Ramos (cell line): Measurements from ENCODE around the gene RABGAP1L.
"Not testable (repeated sequence)": the region's sequence is repeated elsewhere in the genome, so short reads cannot be mapped to it uniquely, and the experiment has no call there.

Experiments used
- in situ Hi-C: fragments of 300-500 bp; cut with MboI; formaldehyde crosslinking; loops from one replicate; pipeline ENCODE4 v1.14.3; 2022; ENCODE audit warnings: low sequenced_read_pairs; ENCODE audit not compliant: unreplicated experiment

The RABGAP1L gene

DNA sequence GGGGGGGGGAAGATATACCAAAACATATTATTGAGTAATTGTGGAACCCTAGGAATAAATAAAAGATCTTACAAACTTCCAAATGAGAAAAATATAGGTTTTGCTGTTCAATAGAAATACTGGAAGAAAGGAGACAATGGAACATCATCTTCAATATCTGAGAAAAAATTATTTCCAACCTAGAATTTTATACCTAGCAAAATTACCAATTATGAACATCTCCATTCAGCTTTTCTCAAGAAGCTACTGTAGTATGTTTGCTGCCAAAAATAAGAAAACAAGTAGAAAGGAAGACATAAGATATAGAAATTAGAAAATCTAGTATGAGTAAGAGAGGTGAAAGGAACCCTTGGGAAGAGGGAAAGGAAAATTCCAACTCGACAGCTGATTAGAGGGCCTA is 372.4 kb downstream of the RABGAP1L start:
- in situ Hi-C loops, result no loop called here

DNA sequence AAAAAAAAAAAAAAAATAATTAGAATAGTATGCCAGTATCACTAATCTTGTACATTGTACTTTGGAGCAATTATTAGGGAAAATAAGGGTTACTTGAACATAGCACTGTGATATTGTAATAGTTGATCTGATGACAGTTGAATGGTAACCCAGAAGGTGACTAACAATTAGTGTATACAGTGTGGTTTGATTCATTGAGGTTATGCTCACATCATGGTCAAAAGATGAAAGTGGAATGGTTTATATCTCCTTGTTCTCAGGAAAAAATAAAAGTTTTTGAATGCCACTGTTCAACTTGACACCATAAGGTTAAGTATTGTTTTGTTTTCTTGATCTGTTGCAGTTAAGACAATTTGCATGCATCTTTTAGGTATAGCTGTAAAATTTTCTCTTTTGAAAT is 375.5 kb downstream of the RABGAP1L start:
- in situ Hi-C loops, result no loop called here

DNA sequence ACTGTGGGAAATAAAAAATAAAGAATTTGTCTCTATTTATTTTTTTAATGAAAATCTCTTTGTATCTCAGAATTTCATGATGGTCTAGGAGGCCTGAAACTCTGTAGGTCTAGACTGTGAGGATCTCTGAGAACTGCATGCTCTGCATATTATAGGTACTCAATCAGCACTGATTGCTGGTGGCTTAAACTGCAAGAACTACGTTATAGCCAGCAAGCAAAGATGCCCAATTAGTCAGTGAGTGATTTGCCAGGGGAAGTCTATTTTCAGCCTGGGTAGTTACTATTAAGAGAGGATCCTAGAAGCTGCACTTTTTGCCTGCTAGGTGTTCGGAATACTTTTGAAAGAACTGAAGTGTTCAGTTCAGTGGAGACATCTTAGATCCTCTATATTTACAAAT is 375.9 kb downstream of the RABGAP1L start:
- in situ Hi-C loops, result no loop called here

- in situ Hi-C loops, result not testable (repeated sequence)
Measured at GRCh38 chr1:174543421-174543820, 384.1 kb downstream of the RABGAP1L start.

DNA sequence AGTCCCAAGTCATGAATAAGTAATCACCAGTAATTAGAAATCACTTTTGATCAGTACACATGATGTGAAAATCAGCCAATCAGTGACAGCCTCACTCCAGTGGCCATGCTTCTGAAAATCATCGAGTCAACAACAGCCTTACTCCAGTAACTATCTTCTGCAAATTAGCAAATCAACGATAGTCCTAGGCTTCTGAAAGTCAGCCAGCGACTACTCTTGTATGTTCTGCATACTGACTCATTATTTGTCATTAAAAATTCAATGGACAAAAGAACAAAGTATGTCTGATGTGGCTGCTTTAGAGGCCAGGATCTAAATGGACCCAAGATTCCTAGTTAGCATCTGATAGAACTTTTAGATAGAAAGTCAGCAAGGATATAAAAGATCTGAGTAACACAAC is 391.0 kb downstream of the RABGAP1L start:
- in situ Hi-C loops, result no loop called here

DNA sequence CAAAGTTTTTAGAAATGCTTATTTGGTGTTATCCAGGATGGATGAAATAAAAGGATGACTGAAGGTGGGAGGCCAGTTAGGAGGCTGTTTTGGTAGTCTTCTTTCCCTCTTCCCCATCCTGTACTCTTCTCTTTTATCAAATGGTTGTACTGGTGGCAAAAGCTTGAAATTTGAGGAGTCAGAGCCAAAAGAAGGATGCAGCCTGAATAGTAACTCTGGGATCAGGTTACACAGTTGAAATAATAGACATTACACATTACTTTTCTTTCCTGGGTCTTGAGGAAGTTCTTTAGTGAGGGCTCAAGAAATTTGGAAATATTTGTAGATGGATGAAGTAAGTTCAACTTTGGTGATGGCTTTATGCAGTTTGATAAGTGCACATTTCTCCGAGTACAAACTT is 397.1 kb downstream of the RABGAP1L start:
- in situ Hi-C loops, result no loop called here

DNA sequence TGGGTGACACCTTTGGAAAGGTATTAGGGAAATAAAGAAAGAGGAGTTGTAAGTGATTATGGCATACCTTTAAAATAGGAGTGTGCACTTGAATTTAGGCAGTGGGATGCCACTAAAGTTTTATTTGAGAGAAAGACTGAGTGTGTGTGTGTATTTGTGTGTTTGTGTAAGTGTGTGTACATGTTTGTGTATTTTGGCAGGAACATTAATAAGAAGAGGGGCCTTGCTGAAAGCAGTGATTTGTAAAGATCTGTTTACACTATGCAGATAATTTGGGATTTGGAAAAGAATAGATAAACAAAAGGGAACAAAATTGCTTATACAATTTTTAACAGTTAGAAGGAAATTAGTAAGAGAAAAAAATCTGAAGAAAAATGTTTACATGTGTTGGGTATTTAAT is 409.2 kb downstream of the RABGAP1L start:
- in situ Hi-C loops, result no loop called here

- in situ Hi-C loops, result no loop called here
Measured at GRCh38 chr1:174569240-174569639, 409.9 kb downstream of the RABGAP1L start.

DNA sequence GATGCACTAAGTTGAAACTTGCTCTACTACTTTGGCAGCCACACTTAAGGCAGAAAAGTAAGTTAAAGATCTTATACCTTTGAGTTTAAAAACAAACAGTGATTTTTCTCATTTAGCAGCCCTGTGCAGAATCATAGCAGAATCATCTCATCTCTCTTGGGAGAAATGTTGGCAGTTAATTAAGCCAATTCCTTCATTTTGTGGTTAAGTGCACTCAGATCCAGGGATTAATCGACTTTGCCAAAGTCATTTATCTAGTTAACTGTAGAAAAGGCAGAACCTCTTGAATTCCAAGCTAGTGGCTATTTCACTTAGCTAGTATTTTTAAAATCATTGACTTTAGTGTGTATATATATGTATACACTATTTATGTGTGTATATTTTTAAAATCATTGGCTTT is 413.5 kb downstream of the RABGAP1L start:
- in situ Hi-C loops, result no loop called here

DNA sequence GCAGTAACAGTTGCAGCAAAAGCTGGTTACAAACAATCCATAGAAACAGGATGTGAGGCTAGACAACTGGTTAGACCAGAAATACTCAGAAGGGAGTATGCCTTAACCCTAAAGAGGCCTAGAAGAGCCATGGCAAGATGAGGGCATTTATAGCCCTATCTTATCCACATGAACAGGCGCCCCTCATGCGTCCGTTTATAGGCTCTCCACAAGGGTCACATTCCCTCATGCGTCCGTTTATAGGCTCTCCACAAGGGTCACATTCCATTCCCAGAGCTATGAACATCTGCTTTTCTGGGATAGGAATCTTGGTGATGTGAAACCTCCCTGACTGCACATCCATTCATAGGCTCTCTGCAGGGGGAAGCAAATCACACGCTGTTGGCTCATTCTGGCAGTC is 416.8 kb downstream of the RABGAP1L start:
- in situ Hi-C loops, result not testable (repeated sequence)

- in situ Hi-C loops, result no loop called here
Measured at GRCh38 chr1:174577681-174578080, 418.4 kb downstream of the RABGAP1L start.

GRCh38 chr1:174580801-174581200 is 421.5 kb downstream of the RABGAP1L start:
- in situ Hi-C loops, result no loop called here

DNA sequence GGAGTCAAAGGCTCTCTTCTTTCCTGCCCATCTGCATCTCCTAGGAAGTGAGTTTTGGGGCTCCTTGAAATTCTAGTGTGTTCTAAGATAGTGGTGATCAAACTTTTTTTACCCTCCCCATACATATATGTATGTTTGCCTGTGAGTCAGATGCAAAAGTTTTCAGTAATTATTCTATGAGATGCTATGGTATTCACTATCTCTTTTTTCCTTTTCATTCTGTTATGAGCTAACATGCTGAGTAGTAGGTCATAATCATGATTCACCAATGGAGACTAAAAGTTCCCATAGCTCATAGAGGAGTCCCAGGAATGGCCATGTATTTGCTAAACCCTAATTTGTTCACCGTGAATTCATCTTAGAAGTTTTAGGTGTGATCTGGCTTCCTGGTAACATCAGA is 424.0 kb downstream of the RABGAP1L start:
- in situ Hi-C loops, result no loop called here

DNA sequence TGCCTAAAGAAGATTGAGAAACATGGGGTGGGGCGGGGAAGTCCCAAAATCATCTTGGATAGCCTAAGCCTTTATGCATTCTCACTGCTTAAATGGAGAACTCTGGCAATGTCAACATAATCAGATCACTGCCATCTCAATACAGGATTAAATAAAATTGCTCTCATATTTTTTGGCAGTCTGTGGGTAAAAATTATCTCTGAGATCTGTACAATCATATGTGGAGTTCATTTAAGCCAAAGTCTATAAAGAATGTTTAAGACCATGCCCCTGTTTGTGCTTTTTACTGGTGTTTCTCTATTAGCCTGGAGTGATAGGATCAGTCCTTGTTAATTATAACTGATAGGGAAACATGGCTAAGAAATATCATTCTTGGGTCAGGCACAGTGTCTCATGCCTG is 424.8 kb downstream of the RABGAP1L start:
- in situ Hi-C loops, result no loop called here

- in situ Hi-C loops, result not testable (repeated sequence)
Measured at GRCh38 chr1:174588618-174589017, 429.3 kb downstream of the RABGAP1L start.

- in situ Hi-C loops, result no loop called here
Measured at GRCh38 chr1:174605198-174605597, 445.9 kb downstream of the RABGAP1L start.

GRCh38 chr1:174606471-174606870 is 447.2 kb downstream of the RABGAP1L start:
- in situ Hi-C loops, result no loop called here

DNA sequence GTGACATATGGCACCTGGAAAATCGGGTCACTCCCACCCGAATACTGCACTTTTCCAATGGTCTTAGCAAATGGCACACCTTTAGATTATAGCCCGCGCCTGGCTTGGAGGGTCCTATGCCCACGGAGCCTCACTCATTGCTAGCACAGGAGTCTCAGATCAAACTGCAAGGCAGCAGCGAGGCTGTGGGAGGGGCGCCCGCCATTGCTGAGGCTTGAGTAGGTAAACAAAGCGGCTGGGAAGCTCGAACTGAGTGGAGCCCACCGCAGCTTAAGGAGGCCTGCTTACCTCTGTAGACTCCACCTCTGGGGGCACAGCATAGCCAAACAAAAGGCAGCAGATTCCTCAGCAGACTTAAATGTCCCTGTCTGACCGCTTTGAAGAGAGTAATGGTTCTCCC is 458.6 kb downstream of the RABGAP1L start:
- in situ Hi-C loops, result not testable (repeated sequence)

- in situ Hi-C loops, result no loop called here
Measured at GRCh38 chr1:174623324-174624035, 464.2 kb downstream of the RABGAP1L start.

DNA sequence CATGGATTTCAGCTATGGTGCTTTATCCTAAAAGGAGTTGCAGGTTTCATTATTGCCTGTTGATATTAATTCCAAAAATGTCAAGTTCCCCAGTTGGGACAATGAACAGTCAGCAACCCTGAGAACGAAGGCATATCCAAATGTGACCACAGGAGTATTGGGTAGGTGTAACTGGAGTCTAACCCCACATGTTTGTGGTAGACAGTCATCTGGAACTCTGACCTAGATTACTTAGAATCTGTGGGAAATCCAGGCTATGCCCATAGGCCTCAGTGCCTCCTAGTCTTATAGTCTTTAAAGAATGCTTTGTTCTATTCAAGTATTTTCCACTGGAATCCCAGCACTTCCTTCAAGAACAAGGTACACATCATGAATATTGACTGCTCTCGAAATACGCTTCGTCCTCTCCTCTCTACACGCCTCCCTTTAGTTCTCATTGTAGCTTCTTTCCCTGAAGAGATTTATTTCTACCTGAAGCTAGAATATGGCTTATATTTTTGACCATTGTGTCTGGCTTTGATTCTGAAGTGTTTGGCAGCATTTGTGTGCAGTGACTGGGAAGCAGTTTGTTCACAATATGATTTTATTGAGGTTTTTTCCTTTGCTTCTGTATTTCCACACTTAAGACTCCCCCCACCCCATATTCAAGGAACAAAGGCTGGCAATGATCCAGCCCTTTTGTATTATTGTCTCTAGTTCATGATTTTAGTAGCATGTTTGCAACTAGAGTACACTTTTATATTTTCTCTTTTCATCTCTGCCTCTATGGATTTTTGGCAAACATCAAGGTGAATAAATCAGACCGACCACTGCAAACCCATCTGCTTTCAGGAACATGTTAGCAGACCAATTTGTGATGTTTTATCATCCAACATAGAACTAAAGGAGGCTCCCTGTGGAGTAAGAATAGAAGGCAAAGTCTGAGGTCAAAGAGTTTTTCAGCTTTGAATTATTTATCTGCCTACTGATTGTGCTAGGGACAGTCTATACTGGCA is 467.0 kb downstream of the RABGAP1L start:
- in situ Hi-C loops, result no loop called here

- in situ Hi-C loops, result no loop called here
Measured at GRCh38 chr1:174637487-174637886, 478.2 kb downstream of the RABGAP1L start.
